Epithelial cell of esophagus (primary cell): ENCODE results near the gene MYO5B.

Experiments used
- DNase-seq: peaks from one replicate; pipeline ENCODE4 v3.0.0; 2010; ENCODE audit warnings: low read depth
- H3K4me3 ChIP-seq: 2 replicates; pipeline ENCODE4 v1.5.1; 2011; ENCODE audit warnings: mild to moderate bottlenecking, low read length, control low read depth
- TF ChIP-seq, protein P1 (sequence below): IDR thresholded peaks from 2 replicates; pipeline ENCODE4 v1.5.1; 2011; ENCODE audit warnings: low read depth, mild to moderate bottlenecking, low read length, control low read depth, inconsistent platforms; ENCODE audit not compliant: insufficient read depth; ENCODE audit errors: missing control alignments

MYO5B gene

DNA sequence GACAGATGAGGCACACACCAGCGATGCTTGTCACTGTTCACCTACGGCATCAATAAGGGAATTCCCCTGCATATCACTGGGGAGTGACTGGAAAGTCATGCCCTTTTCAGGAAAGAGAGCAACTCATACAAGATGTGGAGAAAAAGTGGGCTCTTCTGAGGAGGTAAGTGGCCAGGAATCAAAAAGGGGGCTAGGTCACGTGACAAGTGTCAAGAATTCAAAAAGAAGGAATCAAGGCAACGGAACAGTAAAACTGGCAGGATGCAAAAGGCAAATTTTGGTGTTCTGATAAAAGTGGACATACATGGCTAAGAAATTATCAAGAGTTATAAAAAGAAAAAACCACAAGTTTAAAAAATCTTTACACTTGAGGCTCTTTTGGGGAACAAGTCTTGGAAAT is 190.9 kb downstream of the MYO5B start:
- TF ChIP-seq, protein P1, sequence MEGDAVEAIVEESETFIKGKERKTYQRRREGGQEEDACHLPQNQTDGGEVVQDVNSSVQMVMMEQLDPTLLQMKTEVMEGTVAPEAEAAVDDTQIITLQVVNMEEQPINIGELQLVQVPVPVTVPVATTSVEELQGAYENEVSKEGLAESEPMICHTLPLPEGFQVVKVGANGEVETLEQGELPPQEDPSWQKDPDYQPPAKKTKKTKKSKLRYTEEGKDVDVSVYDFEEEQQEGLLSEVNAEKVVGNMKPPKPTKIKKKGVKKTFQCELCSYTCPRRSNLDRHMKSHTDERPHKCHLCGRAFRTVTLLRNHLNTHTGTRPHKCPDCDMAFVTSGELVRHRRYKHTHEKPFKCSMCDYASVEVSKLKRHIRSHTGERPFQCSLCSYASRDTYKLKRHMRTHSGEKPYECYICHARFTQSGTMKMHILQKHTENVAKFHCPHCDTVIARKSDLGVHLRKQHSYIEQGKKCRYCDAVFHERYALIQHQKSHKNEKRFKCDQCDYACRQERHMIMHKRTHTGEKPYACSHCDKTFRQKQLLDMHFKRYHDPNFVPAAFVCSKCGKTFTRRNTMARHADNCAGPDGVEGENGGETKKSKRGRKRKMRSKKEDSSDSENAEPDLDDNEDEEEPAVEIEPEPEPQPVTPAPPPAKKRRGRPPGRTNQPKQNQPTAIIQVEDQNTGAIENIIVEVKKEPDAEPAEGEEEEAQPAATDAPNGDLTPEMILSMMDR: no peak
- DNase-seq: peak; percentile 9
- H3K4me3 ChIP-seq: no peak overlapping the region

DNA sequence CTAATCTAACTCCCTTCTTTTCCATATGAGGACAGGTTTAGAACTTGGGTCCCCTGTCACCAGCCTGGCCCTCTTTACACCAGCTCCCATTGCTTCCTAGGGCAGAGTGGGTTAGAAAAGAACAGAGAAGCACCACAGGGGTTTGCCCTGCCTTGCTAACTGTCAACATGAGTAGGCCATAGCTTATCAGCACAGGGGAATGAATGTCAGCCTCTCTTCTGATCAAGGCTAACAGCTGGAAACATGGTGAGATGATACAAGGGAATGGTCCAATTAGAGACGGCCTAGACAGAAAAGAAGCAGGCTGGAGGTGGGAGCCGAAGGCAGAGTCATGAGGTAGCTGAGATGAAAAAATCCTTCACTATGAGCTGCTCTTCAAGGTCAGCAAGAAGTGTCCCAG is 192.2 kb downstream of the MYO5B start:
- no peak for DNase-seq
- TF ChIP-seq, protein P1: no peak
- H3K4me3 ChIP-seq: no peak overlapping the region

DNA sequence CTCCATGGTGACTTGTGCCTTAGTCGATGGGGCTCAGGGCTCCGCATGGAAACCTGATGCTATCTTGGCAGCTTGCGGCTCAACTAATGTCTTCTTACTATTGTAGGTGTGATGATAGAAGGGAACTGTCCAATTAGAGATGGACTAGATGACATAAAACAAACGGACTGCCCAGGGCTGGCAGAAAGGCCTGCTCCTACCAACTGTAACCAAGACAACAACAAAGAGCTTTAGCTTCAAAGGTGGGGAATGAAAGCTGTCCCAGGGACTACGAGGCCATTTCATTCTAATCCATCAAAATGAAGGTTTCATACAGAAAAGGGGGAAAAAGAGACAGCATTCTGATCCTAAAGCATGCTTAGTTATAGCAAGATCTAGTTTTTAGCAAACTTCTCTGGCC is 194.7 kb downstream of the MYO5B start:
- no peak for DNase-seq
- H3K4me3 ChIP-seq: no peak overlapping the region
- TF ChIP-seq, protein P1: no peak

DNA sequence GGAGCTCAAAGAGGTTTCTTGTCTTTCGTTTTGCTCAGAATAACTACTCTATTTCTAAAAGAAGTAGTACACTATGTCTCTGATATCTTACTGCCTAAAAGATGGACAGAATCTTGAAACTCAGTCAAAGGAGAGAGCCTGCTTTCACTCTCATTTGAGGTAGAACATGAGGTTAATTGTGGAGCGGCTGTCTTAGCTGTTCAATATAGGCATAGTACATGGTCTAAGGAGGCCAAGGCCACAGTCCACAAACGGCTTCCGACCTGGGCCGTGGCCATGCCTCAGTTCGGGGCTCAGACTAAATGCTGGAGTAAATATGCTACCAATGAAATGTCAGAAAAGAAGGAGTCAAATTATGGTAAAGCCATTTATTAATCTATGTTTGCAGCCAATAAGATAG is 195.8 kb downstream of the MYO5B start:
- TF ChIP-seq, protein P1: no peak
- H3K4me3 ChIP-seq: no peak overlapping the region
- no peak for DNase-seq

DNA sequence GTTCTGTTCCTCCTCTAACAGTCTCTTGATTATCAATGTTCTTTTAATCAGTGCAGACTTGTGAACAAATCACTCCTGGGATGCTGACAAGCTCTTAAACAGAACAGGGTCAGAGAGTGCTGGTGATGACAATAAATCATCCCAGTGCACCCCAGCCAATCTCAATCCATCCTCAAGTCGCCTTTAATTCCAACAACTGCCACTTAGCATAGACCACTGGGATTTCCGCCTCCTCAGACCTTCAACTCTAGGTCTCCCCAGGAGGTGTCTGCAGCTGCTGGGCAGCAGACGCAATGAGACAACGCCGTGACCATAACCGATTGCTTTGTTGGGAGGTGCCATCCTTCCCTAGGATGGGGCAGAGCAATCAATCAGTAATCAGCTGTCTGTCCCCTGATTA is 197.4 kb downstream of the MYO5B start:
- H3K4me3 ChIP-seq: no peak overlapping the region
- no peak for DNase-seq
- TF ChIP-seq, protein P1: no peak

DNA sequence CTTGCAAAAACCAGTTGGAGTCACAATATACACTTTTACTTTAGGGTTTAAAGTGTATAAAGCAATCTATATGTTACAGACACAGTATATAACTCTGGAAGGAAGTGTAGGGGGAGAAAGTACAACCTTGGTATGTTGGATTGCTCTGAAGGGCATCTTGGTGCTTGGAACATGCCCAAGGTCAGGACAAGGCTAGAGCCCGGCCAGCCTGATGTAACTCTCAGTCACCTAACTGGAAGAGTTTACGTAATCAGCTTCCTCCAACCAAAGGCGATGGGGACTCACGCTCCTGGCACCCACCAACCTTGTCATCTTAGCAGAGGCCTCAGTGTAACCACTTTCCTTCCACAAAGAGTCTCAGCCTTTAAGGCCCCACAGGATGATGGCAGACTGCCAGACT is 200.5 kb downstream of the MYO5B start:
- no peak for DNase-seq
- no peak overlapping the region for H3K4me3 ChIP-seq
- TF ChIP-seq, protein P1: no peak

DNA sequence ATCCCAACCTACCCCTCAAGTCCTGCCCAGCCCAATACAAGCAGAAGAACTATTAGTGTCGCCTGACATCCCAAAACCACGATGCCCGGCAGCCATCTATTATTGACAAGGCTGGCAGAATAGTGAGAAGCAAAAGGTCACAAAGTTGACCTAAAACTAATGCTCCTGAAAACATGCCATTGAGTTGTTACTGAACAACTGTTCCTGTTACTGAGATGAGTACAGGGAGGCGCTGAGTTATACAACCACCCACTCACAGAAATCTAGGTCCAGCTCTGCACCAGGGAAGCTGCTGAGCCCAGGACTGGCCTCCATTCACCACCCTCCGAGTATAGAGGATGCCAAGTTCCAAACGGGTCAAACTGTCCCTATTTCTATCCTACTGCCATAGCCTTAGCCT is 201.6 kb downstream of the MYO5B start:
- TF ChIP-seq, protein P1: no peak

More for the DNA sequence above, 201.6 kb downstream of the MYO5B start:
- no peak for DNase-seq
- H3K4me3 ChIP-seq: no peak overlapping the region
